ENCODE results near the gene FBXO15.

The FBXO15 gene

DNA sequence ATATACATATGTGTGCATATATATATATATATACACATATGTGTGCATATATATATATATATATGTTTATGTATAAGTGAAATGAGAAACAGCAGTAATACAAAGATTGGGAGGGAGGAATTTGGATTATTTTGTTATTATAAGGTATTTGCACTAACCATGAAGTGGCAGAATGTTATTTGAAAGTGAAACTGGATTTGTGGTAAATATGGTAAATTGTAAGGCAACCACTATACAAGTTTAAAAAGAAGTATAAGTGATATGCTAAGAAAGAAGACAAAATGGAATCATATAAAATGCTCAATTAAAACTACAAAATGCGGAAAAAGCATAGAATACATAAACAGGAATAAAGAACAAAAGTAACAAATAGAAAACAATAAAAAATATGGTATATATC, 37.5 kb downstream of the FBXO15 start:
- DNase-seq, result no peak

- no peak for DNase-seq
Measured at GRCh38 chr18:74108460-74108859, 39.2 kb downstream of the FBXO15 start.

GRCh38 chr18:74097803-74098202, 49.8 kb downstream of the FBXO15 start:
- no peak for DNase-seq

GRCh38 chr18:74092922-74093321, 54.7 kb downstream of the FBXO15 start:
- DNase-seq, result no peak

DNA sequence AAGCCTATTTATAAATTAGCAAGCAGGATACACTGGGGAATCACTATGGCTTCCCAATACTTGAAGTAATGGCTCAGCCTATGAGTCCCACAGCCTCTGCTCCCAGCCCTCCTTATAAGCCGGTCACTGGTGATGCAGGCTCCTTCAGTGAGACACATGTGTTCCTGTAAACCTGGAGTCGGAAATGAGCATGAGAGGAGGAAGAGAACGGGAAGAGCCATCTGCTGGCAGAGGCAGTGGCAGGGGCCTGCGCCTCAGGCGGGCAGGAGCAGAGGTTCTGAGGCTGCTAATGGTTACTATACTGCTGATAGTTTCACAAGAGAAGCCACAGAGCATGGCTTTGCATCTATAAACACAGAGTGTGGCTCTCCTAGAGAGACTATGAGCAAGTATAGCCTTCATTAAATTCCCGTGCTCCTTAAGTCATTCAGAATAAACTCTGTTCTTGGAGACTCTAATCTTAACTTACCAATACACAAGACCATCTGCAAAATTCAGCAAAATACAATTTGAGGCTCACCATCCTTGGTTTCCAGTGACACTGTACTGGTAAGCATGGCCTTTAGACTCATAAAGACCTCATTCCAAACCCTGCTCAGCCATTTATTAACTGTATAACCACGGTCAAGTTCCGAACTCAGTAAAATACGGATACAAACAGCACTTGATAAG, 63.3 kb downstream of the FBXO15 start:
- DNase-seq, result no peak

GRCh38 chr18:74083557-74083952, 64.1 kb downstream of the FBXO15 start:
- no peak for DNase-seq

DNA sequence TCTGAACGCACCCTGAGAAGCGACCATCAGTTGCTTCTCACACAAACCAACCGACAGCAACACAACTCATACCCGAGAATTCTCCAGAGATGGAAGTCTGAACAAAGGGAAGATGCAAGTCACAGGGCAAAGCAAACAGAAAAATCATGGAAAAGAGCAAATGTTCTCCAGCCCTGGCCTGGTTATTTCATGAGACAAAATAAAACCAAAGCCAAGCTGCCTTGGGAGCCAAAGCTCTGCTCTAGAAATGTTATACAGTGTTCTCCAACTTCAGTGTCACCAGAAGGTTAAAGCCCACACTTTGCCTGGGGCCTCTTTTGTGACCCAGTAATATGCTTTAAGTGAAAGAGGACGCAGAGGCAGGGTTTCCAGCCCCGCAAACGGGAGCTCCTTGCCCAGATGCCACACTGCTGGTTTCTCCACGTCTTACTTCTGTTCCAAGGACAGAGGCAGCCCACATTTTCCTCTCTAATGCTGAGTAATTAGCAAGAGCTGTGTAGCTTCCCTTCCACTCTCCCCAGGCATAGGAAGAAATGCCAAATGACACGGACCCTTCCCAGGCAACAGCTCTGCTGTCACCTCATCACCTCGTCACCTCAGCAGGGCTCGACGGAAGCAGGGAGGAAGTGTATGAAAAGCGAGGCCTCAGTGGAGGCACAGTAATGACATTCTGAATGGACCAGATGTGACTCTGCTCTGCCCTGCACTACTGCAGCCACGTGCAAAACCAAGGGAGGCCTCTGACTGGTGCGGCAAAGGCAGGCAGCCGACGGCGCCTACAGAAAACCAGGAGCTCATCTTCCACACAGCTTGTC, 64.7 kb downstream of the FBXO15 start:
- DNase-seq, result peak; percentile 30

GRCh38 chr18:74081966-74082741, 65.5 kb downstream of the FBXO15 start:
- DNase-seq, result peak; percentile 80

- no peak for DNase-seq
Measured at GRCh38 chr18:74078257-74078656, 69.4 kb downstream of the FBXO15 start.

DNA sequence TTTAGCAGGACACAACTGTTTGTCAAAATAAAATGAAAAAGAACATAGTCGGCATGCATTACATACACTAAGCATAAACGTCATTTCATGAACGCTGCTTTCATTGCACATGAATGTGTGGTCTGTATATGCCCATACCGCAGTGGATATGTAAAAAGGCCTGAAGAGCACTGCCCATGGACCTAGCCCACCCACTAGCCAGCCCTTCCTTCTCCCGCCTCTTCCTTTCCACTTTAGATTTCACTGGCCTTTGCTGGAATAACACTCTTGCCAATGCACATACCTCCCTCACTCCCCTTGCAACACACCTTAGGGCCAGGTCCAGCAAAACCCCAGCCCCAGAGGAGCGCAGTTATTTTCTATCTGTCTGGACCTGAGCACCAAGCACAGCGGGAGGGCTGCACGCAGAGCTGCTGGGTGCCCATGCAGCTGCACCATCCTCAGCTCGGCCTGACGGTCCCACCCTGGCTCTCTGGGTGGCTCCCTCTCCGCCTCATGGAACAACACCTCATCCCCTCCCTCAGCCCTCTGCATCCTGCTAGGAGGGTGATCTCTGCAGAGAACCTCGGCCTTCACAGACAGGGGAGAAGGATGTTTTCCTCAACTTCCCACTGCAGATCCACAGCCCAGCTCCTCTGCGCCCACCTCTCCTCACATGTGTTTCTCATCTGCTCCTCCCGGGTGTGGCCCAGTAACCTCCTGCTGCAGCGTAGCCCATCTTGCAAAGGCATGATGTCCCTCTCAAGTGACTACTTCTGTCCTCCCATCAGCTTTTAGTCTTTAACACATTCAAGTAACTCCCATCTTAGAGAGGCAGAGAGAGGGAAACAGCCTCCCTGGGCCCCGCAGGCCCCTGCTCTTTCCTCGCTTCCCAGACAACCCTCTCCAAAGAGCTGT, 72.7 kb downstream of the FBXO15 start:
- DNase-seq, result no peak

GRCh38 chr18:74073957-74074667, 73.5 kb downstream of the FBXO15 start:
- no peak for DNase-seq

DNA sequence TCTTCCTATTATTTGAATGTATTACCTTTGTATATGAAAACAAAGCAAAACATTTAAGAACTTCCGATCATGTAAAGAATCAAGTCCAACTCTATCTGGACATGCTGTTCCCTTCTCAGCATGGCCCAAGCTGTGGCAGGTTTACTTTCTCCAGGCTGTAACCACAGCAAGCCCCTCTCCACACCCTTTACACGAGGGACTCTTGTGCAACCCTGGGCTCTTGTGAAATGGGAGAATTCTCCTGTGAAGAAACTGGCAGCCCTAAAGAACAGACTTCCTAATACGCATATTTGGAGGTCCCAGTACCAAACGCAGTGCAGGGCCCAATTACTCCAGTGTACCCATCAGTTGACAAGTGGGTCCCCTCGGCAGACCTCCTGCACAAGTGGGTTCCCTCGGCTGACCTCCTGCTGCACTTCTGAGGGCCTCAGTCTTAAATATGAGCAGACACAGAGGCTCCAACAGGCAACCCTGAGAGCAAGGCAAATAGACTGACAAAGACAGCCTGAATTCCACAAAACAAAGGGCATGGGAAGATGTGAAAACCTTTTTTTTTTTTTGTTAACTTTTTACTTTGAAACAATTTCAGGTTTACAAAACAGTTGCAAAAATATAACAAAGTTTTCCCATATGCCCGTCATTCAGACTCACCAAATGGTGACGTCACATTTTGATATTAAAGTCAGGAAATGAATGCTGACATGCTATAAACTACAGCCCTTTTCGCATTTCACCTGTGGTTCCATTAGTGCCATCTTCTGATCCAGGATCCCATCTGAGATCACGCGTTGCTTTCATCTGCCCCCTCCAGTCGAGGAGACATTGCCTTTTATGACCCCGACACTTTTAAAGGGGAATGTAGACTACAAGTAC, 78.2 kb downstream of the FBXO15 start:
- no peak for DNase-seq

DNA sequence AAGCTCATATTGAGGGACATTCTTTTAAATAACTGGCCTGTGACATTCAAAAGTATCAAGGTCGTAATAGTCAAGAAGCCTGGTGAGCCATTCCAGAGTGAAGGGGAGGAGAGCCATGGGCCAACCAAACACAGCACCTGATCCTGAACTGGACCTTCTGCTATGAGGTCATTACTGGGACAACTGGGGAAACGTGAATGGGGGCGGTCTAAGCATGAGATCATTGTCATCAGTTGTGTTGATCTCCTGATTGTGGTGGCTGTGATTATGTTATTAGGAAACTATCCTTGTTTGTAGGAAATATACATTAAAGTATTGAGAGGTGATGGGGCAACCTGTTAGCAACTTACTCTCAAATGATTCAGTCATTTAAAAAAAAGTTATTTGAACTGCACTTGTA, 79.3 kb downstream of the FBXO15 start:
- DNase-seq, result no peak

GRCh38 chr18:74066018-74066417, 81.6 kb downstream of the FBXO15 start:
- peak; percentile 35 for DNase-seq

DNA sequence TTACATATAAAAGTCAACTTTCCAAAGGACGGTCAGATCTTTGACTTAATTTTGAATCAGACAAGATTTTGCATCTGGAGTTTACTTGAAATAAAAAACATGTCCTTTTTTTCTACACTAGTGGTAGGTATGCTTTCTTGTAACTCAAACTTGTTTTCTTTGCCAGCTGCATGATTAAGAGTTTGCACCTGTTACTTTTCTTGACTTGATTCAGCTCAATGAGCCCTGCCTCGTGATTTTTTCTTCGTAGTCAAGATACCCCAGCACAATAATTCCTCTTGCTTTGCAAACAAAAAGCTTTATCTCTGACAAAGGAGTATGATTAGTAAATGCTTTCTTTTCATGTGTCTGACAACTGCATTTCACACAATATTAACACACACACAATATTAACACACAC, 82.3 kb downstream of the FBXO15 start:
- no peak for DNase-seq

DNA sequence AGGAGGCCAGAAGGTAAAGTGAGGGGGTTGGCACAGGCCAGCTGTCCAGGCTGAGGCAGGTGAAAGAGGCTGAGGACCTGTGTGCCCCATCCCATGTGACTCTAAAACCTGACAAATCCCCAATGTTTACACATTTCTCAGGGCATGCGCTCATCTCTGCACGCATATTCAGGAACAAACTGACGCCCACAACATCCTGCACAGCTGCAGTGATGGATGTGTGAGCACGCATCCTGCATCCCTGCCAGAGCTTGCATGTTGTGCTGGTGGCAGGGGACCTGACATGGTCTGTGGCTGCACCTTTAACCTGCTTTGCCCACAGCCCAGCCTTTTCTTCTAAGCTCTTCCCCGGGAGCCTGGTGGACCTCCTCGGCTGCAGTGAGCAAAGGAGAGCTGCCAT, 83.1 kb downstream of the FBXO15 start:
- peak; percentile 74 for DNase-seq

DNA sequence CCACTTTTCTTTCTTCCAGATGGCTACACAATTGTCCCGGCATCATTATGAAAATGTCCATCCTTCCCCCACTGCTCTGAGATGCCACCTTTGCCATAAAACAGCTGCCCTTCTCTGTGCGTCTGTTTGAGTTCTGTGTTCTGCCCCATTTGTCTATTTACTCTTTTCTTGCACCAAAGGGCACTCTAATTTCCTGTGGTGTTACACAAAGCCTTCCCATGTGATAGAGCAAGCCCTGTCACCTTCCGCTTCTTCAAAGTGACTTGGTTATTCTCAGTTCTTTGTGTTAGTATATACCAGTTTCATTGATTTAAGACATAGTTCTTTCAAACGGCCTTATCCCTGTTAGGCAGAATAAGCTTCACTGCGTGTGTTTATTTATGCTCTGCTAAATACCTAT, 84.1 kb downstream of the FBXO15 start:
- DNase-seq, result no peak

- DNase-seq, result peak; percentile 62
Measured at GRCh38 chr18:74063023-74063422, 84.6 kb downstream of the FBXO15 start.

DNA sequence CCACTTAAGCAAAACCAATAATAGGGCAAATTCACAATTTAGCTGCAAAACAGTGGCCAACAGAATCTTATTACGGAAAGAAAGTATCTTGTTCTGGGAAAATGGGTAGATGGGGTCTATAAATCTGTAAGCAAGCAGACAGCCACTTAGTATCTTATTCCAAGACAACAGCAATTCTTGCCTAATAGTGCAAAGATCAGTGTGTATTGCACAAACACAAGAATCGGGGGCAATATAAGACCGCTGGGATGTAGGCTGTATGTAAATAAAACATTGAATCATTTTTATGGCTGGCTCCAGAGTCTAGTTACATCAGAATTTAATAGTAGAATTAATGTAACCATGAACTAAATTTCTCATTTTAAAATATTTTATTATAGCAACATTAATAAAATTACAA, 85.6 kb downstream of the FBXO15 start:
- DNase-seq, result no peak

GRCh38 chr18:74060579-74060978, 87.1 kb downstream of the FBXO15 start:
- DNase-seq, result no peak

DNA sequence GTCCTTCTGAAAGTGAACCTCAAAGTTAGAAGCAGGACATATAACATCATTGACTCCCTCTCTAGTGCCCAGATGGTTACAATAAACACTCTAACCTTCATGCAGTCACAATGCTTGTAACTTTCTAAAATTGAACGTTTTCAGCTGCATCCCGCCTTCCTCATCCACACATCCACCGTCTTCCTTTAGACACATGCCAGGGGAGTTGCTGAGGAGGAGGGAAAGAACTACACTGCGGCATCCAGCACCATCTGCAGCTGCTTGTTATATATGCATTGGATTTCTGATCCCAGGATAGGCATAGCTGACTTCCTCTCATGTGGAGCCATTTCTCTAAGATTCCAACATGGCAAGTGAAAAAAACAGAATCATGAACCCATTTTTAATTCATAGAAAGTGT, 96.8 kb downstream of the FBXO15 start:
- DNase-seq, result no peak
